ENCODE data around the gene PTPRN2. TPM values are rescaled to one million over a fixed set of nuclear protein-coding genes. Genes with fewer than 3 reads are reported as not detected.

PTPRN2 gene
- total and polyA plus RNA-seq, 5 experiments from 2014 or later = 0.69 to 1.5 (median 0.99) TPM

DNA sequence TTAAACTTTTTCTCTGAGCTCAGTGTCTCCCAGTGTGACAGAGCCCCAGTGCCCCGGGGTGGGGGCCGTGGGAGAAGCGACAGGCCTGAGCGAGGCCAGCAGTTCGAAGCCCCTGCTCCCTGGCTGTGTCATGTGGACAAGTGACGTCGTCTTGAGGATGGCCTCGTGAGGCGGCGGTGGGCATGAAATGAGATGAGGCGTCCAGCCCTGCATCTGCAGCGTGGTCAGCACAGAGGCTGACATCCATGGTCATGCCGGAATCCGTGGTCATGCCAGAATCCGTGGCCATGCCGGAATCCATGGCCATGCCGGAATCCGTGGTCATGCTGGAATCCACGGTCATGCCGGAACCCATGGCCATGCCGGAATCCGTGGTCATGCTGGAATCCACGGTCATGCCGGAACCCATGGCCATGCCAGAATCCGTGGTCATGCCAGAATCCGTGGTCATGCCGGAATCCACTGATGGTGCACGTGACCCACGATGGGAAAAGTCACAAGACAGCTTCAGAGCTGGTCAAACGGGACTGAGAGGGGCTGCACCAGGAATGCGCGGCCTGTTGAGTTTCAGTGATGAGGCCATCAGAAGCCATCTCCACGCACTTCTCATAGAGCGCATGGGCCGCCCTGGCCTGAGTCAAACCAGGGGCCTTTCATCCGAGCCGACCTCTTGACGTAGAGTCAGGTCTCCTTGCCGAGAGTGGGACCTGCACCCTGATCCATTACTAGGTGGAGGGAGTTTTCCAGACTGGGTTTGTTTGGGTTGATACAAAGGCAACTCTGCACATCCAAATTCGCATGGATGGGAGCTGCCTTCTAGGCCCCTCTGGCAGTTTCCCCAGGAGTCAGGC, 342.5 kb downstream of the PTPRN2 start:
- DNase-seq (no peak), ATAC-seq (no peak)
- H3K27me3 Mint-ChIP-seq = peaks cover 0 to 9% (median under 1%) of the 10 kb centered on the region in 5 donors
- no peaks in the 10 kb centered on the region for H3K4me1 Mint-ChIP-seq
- H3K4me3 Mint-ChIP-seq = no peak overlapping the region
- H3K36me3 Mint-ChIP-seq = no peaks in the 10 kb centered on the region
- H3K27ac Mint-ChIP-seq = no peak overlapping the region
- H3K9me3 Mint-ChIP-seq = peaks cover 0 to under 1% (median 0%) of the 10 kb centered on the region in 9 donors
- POLR2A ChIA-PET = no interaction called here

DNA sequence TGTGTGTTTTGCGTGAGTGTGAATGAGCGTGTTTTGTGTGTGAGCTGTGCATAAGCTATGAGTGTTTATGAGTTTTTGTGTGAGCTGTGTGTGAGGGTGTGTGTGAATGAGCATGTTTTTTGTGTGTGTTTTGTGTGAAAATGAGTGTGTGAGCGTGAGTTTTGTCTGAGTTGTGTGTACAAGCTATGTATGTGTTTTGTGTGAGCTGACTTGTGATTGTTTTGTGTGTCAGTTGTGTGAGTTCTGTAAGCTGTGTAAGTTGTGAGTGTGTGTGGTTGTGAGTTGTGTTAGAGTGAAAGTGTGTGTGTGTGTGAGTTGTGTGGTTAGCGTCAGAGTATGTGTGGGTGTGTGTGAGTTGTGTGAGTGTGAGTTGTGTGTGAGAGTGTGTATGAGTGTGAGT, 343.2 kb downstream of the PTPRN2 start:
- H3K4me1 Mint-ChIP-seq = peaks cover 0 to 2% (median 0%) of the 10 kb centered on the region in 4 donors
- DNase-seq (no peak), ATAC-seq (no peak)
- peaks cover 0 to 6% (median 0%) of the 10 kb centered on the region in 9 donors for H3K9me3 Mint-ChIP-seq
- H3K27me3 Mint-ChIP-seq = peaks cover 0 to 13% (median 3%) of the 10 kb centered on the region in 5 donors
- H3K36me3 Mint-ChIP-seq = no peaks in the 10 kb centered on the region
- POLR2A ChIA-PET = no interaction called here
- H3K27ac Mint-ChIP-seq = no peak overlapping the region
- H3K4me3 Mint-ChIP-seq = no peak overlapping the region

DNA sequence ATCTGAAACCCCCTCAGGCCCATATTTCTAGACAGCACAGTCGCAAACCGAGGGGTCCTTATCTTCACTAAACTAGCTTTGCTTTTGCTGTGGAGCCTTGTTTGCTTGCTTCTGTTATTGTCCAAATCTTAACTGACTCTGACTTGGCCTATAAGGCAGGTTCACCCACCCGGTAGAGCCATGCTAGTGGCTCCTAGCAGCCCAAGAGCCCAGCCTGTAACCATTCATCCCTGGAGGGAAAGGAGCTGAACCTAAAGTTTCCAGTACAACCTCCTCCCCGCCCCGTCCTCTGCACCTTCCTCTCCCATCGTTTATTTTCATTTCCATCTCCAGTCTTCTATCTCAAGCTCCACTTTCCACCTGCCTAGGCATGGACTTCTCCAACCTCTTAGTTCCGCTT, 345.7 kb downstream of the PTPRN2 start:
- Mint-ChIP-seq H3K9me3 (peaks cover 0 to 6% (median 0%) of the 10 kb centered on the region in 9 donors), H3K27ac (no peak overlapping the region), H3K27me3 (peaks cover 0 to 13% (median 3%) of the 10 kb centered on the region in 5 donors), H3K36me3 (no peaks in the 10 kb centered on the region), H3K4me3 (no peak overlapping the region), H3K4me1 (peaks cover 0 to 3% (median 0%) of the 10 kb centered on the region in 4 donors)
- DNase-seq (no peak), ATAC-seq (no peak)
- POLR2A ChIA-PET = no interaction called here

DNA sequence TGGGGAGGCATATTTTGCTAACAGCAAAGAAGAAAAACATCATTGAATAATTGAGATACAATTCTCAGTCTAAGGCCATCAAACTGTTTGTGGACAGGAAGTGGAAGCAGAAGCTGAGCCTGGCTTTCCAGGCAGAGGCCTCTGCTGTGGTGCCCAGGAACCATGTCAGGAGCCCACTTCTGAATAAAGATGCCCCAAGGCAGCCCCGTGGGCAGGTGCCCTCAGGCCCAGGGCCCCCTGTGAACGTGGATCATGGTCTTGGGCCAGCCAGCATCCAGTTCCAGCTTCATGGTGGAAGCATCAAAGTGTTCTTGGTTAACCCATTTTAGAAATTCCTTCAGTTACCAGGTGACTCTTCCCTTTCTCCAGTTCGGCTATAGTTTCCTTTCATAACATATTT, 346.8 kb downstream of the PTPRN2 start:
- ATAC-seq = no peak
- peaks cover 0 to 13% (median 3%) of the 10 kb centered on the region in 5 donors for H3K27me3 Mint-ChIP-seq
- no peak for DNase-seq
- H3K4me1 Mint-ChIP-seq = peaks cover 0 to 3% (median 0%) of the 10 kb centered on the region in 4 donors
- no peak overlapping the region for H3K4me3 Mint-ChIP-seq
- peaks cover 0 to 6% (median 0%) of the 10 kb centered on the region in 9 donors for H3K9me3 Mint-ChIP-seq
- POLR2A ChIA-PET = no interaction called here
- H3K36me3 Mint-ChIP-seq = no peaks in the 10 kb centered on the region
- H3K27ac Mint-ChIP-seq = no peak overlapping the region

DNA sequence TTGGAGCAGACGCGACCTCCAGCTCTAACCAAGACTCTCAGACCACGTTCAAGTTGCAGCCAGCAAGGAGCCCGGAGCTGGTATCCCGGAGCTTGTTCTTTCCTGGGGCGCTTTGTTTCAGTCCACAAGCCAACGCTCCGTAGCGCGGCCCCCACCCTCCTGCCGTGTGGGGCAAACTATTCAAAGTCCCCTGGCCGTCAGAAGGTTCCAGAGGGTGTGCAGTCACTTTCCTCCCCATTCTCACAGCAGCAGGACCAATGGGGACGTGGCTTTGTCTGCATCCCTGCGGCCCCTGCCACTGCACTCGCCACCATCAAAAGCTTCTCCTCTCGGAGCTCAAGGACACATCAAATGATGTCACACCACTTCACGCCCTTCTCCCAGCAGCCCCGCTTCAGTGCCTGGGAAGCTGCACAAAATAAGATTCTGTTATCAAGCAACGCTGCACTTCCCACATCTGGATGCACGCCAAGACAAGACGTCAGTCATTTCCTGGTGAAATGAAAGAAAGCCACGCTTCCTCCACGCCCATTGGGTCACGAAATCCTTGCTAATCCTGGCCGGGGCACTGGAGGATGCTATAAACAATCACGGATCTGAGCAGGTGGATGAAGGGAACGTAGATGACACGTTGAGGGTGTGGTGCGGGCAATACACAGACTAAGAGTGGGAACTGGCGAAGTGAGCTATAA, 348.2 kb downstream of the PTPRN2 start:
- no peaks in the 10 kb centered on the region for H3K36me3 Mint-ChIP-seq
- H3K4me3 Mint-ChIP-seq = no peak overlapping the region
- peaks cover 0 to 13% (median 3%) of the 10 kb centered on the region in 5 donors for H3K27me3 Mint-ChIP-seq
- ATAC-seq (no peak), DNase-seq (no peak)
- peaks cover 0 to 3% (median 0%) of the 10 kb centered on the region in 4 donors for H3K4me1 Mint-ChIP-seq
- POLR2A ChIA-PET = no interaction called here
- H3K27ac Mint-ChIP-seq = no peak overlapping the region
- peaks cover 0 to 14% (median 3%) of the 10 kb centered on the region in 9 donors for H3K9me3 Mint-ChIP-seq

DNA sequence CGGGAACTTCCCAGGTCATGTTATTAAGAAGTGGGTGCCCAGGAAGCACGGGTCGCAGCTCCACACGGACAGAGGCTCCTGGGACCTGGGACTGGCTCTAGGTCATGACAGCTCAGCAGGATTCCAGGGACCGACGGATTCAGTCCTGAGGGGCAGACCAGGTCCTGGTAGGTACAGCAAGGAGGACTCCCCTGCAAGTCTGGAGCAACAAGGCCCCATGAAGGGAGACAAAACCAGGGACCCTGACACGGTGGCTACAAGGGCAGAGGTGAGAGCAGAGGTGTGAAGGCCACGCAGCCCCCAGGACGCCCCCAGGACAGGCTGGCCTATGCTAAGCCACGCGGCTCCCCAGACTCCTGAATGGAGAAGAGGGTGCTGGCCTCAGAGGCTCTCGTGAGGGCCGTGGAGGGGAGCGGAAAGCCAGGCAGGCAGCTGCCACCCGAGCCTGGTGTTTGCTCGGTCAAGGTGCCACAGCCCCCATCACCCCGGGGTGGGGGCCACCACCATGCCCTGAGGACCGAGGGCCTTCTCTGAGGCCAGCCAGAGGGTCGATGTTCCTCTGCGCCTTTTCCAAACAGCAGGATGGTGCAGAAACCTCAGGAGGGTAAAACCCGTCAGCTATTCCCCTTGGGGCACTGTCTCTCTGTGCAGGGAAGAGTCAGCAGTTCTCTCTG, 348.9 kb downstream of the PTPRN2 start:
- H3K4me3 Mint-ChIP-seq = no peak overlapping the region
- H3K4me1 Mint-ChIP-seq = peaks cover 0 to 3% (median 0%) of the 10 kb centered on the region in 4 donors
- no peak for ATAC-seq
- DNase-seq = no peak
- H3K27me3 Mint-ChIP-seq = peaks cover 0 to 17% (median 3%) of the 10 kb centered on the region in 5 donors
- H3K9me3 Mint-ChIP-seq = peaks cover 0 to 21% (median 5%) of the 10 kb centered on the region in 9 donors
- POLR2A ChIA-PET = no interaction called here
- no peak overlapping the region for H3K27ac Mint-ChIP-seq
- H3K36me3 Mint-ChIP-seq = no peaks in the 10 kb centered on the region

DNA sequence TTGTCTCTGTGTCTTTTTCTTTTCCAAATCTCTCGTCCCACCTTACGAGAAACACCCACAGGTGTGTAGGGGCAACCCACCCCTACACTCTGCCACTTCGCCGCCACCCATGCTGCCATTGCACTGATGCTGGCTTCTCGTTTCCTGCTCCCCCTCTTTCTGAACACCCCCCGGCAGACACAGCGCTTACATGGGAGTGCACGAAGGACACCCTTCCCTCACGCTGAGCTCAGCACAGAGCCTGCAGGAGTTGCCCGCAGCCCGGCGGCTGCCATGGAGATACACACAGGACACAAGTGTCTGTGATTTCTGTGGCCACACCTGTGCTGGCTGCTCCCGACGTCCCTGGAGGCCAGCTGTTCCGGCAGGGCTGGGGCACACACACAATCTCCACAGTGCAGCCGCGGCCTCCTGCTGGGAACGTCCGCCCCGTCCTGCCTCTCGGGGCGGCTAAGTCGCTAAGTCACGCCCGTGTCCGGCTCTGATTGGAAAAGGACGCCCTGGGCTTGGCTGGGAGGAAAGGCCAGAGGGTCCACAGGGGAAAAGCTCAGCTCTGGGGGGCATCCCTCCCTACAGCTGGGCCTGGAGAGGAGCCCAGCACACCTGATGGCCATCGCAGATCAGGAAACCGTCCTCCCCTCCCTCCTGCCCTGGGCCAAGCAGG, 349.8 kb downstream of the PTPRN2 start:
- Mint-ChIP-seq H3K27ac (no peak overlapping the region), H3K27me3 (peaks cover 0 to 18% (median 3%) of the 10 kb centered on the region in 5 donors), H3K4me3 (no peak overlapping the region), H3K9me3 (peaks cover 0 to 23% (median 5%) of the 10 kb centered on the region in 9 donors), H3K36me3 (no peaks in the 10 kb centered on the region), H3K4me1 (peaks cover 0 to 3% (median 0%) of the 10 kb centered on the region in 4 donors)
- ATAC-seq (no peak), DNase-seq (no peak)
- POLR2A ChIA-PET = no interaction called here

DNA sequence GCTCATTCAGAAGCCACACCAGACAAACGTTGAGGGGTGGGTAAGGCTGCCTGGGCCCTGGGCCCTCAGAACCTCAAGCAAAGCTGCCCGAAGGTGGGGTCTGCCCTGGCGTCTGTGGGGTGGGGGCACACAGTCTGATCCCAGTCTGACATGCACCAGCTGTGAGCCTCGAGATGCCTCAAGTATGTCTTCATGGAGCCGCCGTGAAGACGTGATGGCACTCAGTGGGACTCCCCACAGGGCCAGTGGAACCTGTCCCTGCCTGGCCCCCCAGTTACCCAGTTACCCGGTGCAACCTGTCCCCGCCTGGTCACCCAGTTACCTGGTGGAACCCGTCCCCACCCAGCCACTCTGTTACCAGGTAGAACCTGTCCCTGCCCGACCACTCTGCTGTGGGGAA, 351.2 kb downstream of the PTPRN2 start:
- Mint-ChIP-seq H3K4me3 (no peak overlapping the region), H3K36me3 (peaks cover 0 to 8% (median 0%) of the 10 kb centered on the region in 3 donors), H3K27ac (no peak overlapping the region)

DNA sequence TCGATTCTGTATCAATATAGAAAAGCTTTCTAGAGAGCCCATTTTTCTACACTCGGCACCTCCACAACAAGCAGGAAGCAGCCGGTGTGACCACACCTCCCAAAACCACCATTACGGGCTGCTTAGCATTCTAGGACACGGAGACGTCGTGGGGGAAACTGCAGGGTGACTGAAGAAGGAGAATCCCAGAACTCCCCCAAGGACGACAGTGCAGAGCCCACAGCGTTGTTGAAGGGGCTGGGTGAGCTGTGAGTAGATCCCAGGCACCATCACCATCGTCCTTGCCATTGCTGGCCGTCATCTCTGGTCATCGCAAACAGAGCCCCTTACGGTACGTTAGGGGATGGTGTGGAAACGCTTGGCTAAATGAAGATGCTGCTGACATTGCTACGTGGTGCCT, 351.8 kb downstream of the PTPRN2 start:
- H3K4me3 Mint-ChIP-seq = no peak overlapping the region
- no peak for ATAC-seq
- peaks cover 0 to 9% (median 0%) of the 10 kb centered on the region in 3 donors for H3K36me3 Mint-ChIP-seq
- POLR2A ChIA-PET = no interaction called here
- H3K9me3 Mint-ChIP-seq = peaks cover 0 to 35% (median 5%) of the 10 kb centered on the region in 9 donors
- no peak for DNase-seq
- H3K4me1 Mint-ChIP-seq = peaks cover 0 to 3% (median 0%) of the 10 kb centered on the region in 4 donors
- H3K27ac Mint-ChIP-seq = no peak overlapping the region
- peaks cover 0 to 16% (median 5%) of the 10 kb centered on the region in 5 donors for H3K27me3 Mint-ChIP-seq

More for the DNA sequence above, 351.2 kb downstream of the PTPRN2 start:
- Mint-ChIP-seq H3K27me3 (peaks cover 0 to 10% (median 5%) of the 10 kb centered on the region in 5 donors), H3K4me1 (peaks cover 0 to 3% (median 0%) of the 10 kb centered on the region in 4 donors), H3K9me3 (peaks cover 0 to 33% (median 5%) of the 10 kb centered on the region in 9 donors)
- POLR2A ChIA-PET = no interaction called here
- ATAC-seq = no peak
- DNase-seq = no peak

DNA sequence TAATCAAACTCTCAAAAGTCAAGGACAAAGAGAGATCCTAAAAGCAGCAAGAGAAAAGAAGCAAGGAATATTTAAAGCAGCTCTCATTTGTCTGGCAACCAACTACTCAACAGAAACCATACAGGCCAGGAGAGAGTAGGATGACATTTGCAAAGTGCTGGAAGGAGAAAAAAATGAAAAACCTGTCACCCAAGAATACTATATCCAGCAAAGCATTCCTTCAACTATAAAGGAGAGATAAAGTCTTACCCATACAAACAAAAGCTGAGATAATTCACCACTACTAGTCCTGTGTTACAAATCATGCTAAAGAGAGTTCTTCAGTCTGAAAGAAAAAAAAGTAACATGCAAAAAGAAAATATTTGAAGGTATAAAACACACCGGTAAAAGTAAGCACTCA, 357.7 kb downstream of the PTPRN2 start:
- DNase-seq (no peak), ATAC-seq (no peak)
- Mint-ChIP-seq H3K36me3 (peaks cover 0 to 37% (median 6%) of the 10 kb centered on the region in 3 donors), H3K4me3 (no peak overlapping the region), H3K4me1 (no peaks in the 10 kb centered on the region), H3K27ac (no peak overlapping the region), H3K27me3 (peaks cover 1 to 52% (median 17%) of the 10 kb centered on the region in 5 donors), H3K9me3 (peaks cover 0 to 68% (median 29%) of the 10 kb centered on the region in 9 donors)
- POLR2A ChIA-PET = no interaction called here

DNA sequence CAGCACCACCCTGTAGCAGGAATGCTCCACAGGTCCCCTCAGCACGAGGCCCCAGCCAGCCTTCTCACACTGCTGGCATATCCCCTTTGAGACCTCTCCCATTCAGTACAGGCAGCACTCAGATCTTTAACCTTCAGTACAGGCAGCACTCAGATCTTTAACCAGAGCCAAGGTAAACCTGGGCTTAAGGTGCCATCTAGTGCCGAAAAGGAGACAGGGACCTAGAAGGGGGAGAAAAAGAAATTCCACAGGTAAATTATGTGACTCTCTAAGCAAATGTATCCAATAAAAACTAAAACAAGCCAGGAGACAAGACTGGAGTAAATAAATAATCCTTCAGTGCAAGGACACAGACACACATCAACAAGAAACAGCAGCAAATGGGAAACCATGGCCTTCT, 358.6 kb downstream of the PTPRN2 start:
- Mint-ChIP-seq H3K27ac (no peak overlapping the region), H3K27me3 (peaks cover 3 to 52% (median 17%) of the 10 kb centered on the region in 5 donors), H3K36me3 (peaks cover 0 to 37% (median 6%) of the 10 kb centered on the region in 3 donors), H3K9me3 (peaks cover 0 to 59% (median 29%) of the 10 kb centered on the region in 9 donors), H3K4me3 (no peak overlapping the region), H3K4me1 (no peaks in the 10 kb centered on the region)
- DNase-seq = no peak
- no peak for ATAC-seq
- POLR2A ChIA-PET = no interaction called here

DNA sequence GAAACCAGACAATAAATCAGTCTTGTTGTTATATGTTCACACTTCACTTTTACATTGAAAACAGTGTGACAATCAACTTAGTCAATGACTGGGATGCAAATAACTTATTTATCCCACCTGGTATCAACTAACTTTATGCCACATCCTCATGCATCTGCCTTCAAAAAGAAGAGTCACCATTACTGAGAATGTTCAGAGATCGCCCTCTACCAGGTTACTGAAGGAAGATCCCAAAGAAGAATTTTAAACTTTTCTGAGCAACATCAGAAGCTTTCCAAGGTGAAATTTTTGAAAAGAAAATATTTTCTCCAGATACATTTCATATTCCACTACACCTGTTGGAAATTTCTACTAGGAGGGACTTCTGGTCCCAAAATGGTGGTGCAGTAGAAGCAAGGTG, 359.5 kb downstream of the PTPRN2 start:
- no peak overlapping the region for H3K27ac Mint-ChIP-seq
- DNase-seq (no peak), ATAC-seq (no peak)
- peaks cover 0 to 57% (median 31%) of the 10 kb centered on the region in 9 donors for H3K9me3 Mint-ChIP-seq
- peaks cover 3 to 52% (median 17%) of the 10 kb centered on the region in 5 donors for H3K27me3 Mint-ChIP-seq
- H3K4me3 Mint-ChIP-seq = no peak overlapping the region
- POLR2A ChIA-PET = no interaction called here
- H3K4me1 Mint-ChIP-seq = no peaks in the 10 kb centered on the region
- peaks cover 0 to 37% (median 6%) of the 10 kb centered on the region in 3 donors for H3K36me3 Mint-ChIP-seq

Data from naive thymus-derived CD8-positive, alpha-beta T cell (primary cell).